DND-41 (cell line): ENCODE results near the gene OR1N1.

Source experiments
- ATAC-seq: fragments of 200-7000 bp; cut with Tn5 transposase; 3 replicates; pipeline ENCODE4 v1.9.1; 2021; ENCODE audit warnings: low read depth; ENCODE audit not compliant: insufficient read depth
- DNase-seq: peaks from one replicate; pipeline ENCODE4 v3.0.0-alpha.2; 2020
- H2AFZ ChIP-seq: 2 replicates; pipeline ENCODE4 v1.6.0; 2012; ENCODE audit warnings: low read depth, low read length
- H3K27ac ChIP-seq: 2 replicates; pipeline ENCODE4 v1.5.1; 2012; ENCODE audit warnings: low read length, inconsistent platforms
- H3K27me3 ChIP-seq: fragments of 200-600 bp; sonication (generic); 2 replicates; pipeline ENCODE4 v1.6.0; 2012; ENCODE audit warnings: low read length, mild to moderate bottlenecking, inconsistent platforms; ENCODE audit not compliant: insufficient read depth, poor library complexity
- H3K36me3 ChIP-seq: 2 replicates; pipeline ENCODE4 v1.5.1; 2012; ENCODE audit warnings: low read length, inconsistent platforms; ENCODE audit not compliant: insufficient read depth
- H3K4me1 ChIP-seq: 2 replicates; pipeline ENCODE4 v1.5.1; 2012; ENCODE audit warnings: mild to moderate bottlenecking, low read length; ENCODE audit not compliant: insufficient read depth
- H3K4me2 ChIP-seq: 2 replicates; pipeline ENCODE4 v1.6.0; 2012; ENCODE audit warnings: mild to moderate bottlenecking, moderate library complexity, low read length, inconsistent platforms; ENCODE audit not compliant: insufficient read depth
- H3K4me3 ChIP-seq, 2 experiments: fragments of 200-600 bp in 1 of 2; shearing (Covaris generic) in 1 of 2; 2 replicates each; pipeline ENCODE4 v1.5.1; 2012 to 2016; ENCODE audit warnings: inconsistent platforms in 2 of 2, low read length in 2 of 2, mild to moderate bottlenecking in 2 of 2, low read depth in 1 of 2, moderate library complexity in 1 of 2
- H3K79me2 ChIP-seq: 2 replicates; pipeline ENCODE4 v1.6.0; 2012; ENCODE audit warnings: low read length, inconsistent platforms; ENCODE audit not compliant: insufficient read depth
- H3K9ac ChIP-seq: 2 replicates; pipeline ENCODE4 v1.6.0; 2012; ENCODE audit warnings: low read depth, mild to moderate bottlenecking, inconsistent platforms, low read length, moderate library complexity
- H3K9me3 ChIP-seq: 2 replicates; pipeline ENCODE4 v1.5.1; 2012; ENCODE audit warnings: low read length, moderate library complexity, mild to moderate bottlenecking, inconsistent platforms; ENCODE audit not compliant: insufficient read depth, severe bottlenecking
- H4K20me1 ChIP-seq: 2 replicates; pipeline ENCODE4 v1.6.0; 2012; ENCODE audit warnings: low read length; ENCODE audit not compliant: insufficient read depth
- CTCF ChIP-seq: IDR thresholded peaks from 2 replicates; pipeline ENCODE4 v1.5.1; 2012; ENCODE audit warnings: borderline replicate concordance, low read length, moderate library complexity, mild to moderate bottlenecking; ENCODE audit not compliant: poor library complexity, severe bottlenecking; ENCODE audit errors: extremely low read depth
- EZH2 ChIP-seq: IDR thresholded peaks from 3 replicates; pipeline ENCODE4 v1.6.1; 2012; ENCODE audit warnings: borderline replicate concordance, low read depth, mild to moderate bottlenecking, moderate library complexity, low read length, inconsistent platforms; ENCODE audit not compliant: severe bottlenecking

OR1N1 gene

GRCh38 chr9:122519376-122519775 is 7.7 kb downstream of the OR1N1 start:
- Histone ChIP-seq H3K4me1 (no peaks in the 10 kb centered on the region), H3K9ac (no peak overlapping the region), H2AFZ (no peak overlapping the region), H4K20me1 (no peaks in the 10 kb centered on the region), H3K27me3 (peaks cover 2% of the 10 kb centered on the region), H3K9me3 (no peaks in the 10 kb centered on the region), H3K36me3 (no peaks in the 10 kb centered on the region), H3K79me2 (no peaks in the 10 kb centered on the region), H3K4me3 (no peak overlapping the region), H3K4me2 (no peak overlapping the region), H3K27ac (no peak overlapping the region)
- no peak for ATAC-seq
- DNase-seq, result no peak
- no peak for TF ChIP-seq EZH2
- TF ChIP-seq CTCF, result no peak

- DNase-seq (no peak), ATAC-seq (no peak)
- no peaks in the 10 kb centered on the region for H4K20me1 ChIP-seq
- H3K27ac ChIP-seq, result no peak within 1 kb of the TSS
- H3K9me3 ChIP-seq, result no peaks in the 10 kb centered on the region
- H3K4me3 ChIP-seq, result no peak within 1 kb of the TSS
- TF ChIP-seq CTCF, result no peak
- no peak for TF ChIP-seq EZH2
- no peaks in the 10 kb centered on the region for H3K36me3 ChIP-seq
- no peaks in the 10 kb centered on the region for H3K79me2 ChIP-seq
- peaks cover 2% of the 10 kb centered on the region for H3K27me3 ChIP-seq
- no peak within 1 kb of the TSS for H2AFZ ChIP-seq
- no peak within 1 kb of the TSS for H3K4me2 ChIP-seq
- no peaks in the 10 kb centered on the region for H3K4me1 ChIP-seq
- no peak within 1 kb of the TSS for H3K9ac ChIP-seq
Observed at GRCh38 chr9:122518841-122519240, 8.3 kb downstream of the OR1N1 start, which contains the start of gene OR1J4. OR1J4 (plus strand) TSS chr9:122519141; CDS start chr9:122519141, 0 bp downstream.

- Histone ChIP-seq H2AFZ (no peak overlapping the region), H3K36me3 (no peaks in the 10 kb centered on the region), H3K4me1 (no peaks in the 10 kb centered on the region), H3K9ac (no peak overlapping the region), H3K79me2 (no peaks in the 10 kb centered on the region), H3K27me3 (peaks cover 2% of the 10 kb centered on the region), H3K4me2 (no peak overlapping the region), H3K27ac (no peak overlapping the region), H3K9me3 (no peaks in the 10 kb centered on the region), H3K4me3 (no peak overlapping the region), H4K20me1 (no peaks in the 10 kb centered on the region)
- DNase-seq (no peak), ATAC-seq (no peak)
- TF ChIP-seq CTCF (no peak), EZH2 (no peak)
Observed at GRCh38 chr9:122518226-122518625, 8.9 kb downstream of the OR1N1 start.

- Histone ChIP-seq H3K4me3 (no peak within 1 kb of the TSS), H3K36me3 (no peaks in the 10 kb centered on the region), H3K4me2 (no peak within 1 kb of the TSS), H3K9ac (no peak within 1 kb of the TSS), H3K27ac (no peak within 1 kb of the TSS), H3K4me1 (no peaks in the 10 kb centered on the region), H4K20me1 (no peaks in the 10 kb centered on the region), H2AFZ (no peak within 1 kb of the TSS), H3K27me3 (no peaks in the 10 kb centered on the region), H3K9me3 (no peaks in the 10 kb centered on the region), H3K79me2 (no peaks in the 10 kb centered on the region)
- DNase-seq (no peak), ATAC-seq (no peak)
- no peak for TF ChIP-seq CTCF
- TF ChIP-seq EZH2, result no peak
Observed at GRCh38 chr9:122510502-122510901, 16.6 kb downstream of the OR1N1 start, which contains the start of gene OR1J2. OR1J2 (plus strand) TSS chr9:122510802; CDS start chr9:122510802, 0 bp downstream.
